Measurements from ENCODE around the gene IFT20. TPM values are rescaled to one million over a fixed set of nuclear protein-coding genes. Genes with fewer than 3 reads are reported as not detected.

The IFT20 gene
- total and polyA plus RNA-seq, 2 of the 13 experiments (the other 11 are each of a cell fraction or from before 2014, with no cell fraction given): 28.0 to 37.8 TPM

DNA sequence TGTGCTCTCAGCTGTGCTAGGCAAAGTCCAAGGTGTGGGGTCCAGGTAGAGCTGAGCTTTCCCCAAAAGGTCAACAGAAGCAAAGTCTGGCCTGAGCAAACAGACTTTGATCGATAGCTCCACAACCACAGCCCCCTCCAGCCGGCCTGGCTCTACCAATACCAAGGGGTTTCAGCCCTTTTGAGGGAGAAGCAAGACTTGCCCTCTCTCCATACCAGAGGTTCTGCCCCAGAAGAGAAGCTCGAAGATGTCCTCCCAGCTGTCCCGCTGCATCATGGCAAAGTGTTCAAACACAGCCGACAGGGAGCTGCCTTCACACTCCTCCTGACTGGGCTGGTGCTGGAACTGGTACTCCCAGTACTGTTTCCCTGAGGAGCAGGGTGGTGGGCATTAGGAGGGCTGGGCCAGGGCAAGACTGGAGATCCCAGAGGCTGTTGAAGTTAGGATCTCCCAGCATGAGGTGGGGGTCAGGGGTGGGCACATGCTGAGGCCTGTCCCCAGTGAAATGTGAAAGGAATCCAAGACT is 33.1 kb upstream of the IFT20 start (continued):
- TF ChIP-seq, protein P1, sequence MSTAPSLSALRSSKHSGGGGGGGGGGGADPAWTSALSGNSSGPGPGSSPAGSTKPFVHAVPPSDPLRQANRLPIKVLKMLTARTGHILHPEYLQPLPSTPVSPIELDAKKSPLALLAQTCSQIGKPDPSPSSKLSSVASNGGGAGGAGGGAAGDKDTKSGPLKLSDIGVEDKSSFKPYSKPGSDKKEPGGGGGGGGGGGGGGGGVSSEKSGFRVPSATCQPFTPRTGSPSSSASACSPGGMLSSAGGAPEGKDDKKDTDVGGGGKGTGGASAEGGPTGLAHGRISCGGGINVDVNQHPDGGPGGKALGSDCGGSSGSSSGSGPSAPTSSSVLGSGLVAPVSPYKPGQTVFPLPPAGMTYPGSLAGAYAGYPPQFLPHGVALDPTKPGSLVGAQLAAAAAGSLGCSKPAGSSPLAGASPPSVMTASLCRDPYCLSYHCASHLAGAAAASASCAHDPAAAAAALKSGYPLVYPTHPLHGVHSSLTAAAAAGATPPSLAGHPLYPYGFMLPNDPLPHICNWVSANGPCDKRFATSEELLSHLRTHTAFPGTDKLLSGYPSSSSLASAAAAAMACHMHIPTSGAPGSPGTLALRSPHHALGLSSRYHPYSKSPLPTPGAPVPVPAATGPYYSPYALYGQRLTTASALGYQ (CRISPR knock-in tag; IDR thresholded peaks at IDR 0.05): peak; percentile 90
- TF ChIP-seq FOXK1 (CRISPR knock-in tag; IDR thresholded peaks at IDR 0.05; ENCODE audit: borderline replicate concordance, low read depth) (peak; percentile 82; the same call in 1 of the 2 replicates), ISX (CRISPR knock-in tag; conservative IDR thresholded peaks at IDR 0.05) (no peak), ZNF530 (CRISPR knock-in tag; IDR thresholded peaks at IDR 0.05; ENCODE audit: low read depth) (no peak), SP4 (CRISPR knock-in tag; IDR thresholded peaks at IDR 0.05) (peak; percentile 84), TBX3 (IDR thresholded peaks at IDR 0.05; ENCODE audit: borderline replicate concordance) (peak; percentile 56; the same call in 1 of the 2 replicates), ZSCAN12 (CRISPR knock-in tag; IDR thresholded peaks at IDR 0.05) (no peak), SMARCC2 (IDR thresholded peaks at IDR 0.05) (no peak), SSRP1 (CRISPR knock-in tag; IDR thresholded peaks at IDR 0.05) (no peak), KLF16 (CRISPR knock-in tag; IDR thresholded peaks at IDR 0.05) (peak in 1 of 2 experiments; percentile 50; a peak in 1 of 4 replicates), SRSF4 (IDR thresholded peaks at IDR 0.05; ENCODE audit: low read depth, low read length, poor library complexity, severe bottlenecking) (no peak), GZF1 (CRISPR knock-in tag; IDR thresholded peaks at IDR 0.05) (no peak), KLF6 (CRISPR knock-in tag; IDR thresholded peaks at IDR 0.05) (no peak)
- TF ChIP-seq, protein P2, sequence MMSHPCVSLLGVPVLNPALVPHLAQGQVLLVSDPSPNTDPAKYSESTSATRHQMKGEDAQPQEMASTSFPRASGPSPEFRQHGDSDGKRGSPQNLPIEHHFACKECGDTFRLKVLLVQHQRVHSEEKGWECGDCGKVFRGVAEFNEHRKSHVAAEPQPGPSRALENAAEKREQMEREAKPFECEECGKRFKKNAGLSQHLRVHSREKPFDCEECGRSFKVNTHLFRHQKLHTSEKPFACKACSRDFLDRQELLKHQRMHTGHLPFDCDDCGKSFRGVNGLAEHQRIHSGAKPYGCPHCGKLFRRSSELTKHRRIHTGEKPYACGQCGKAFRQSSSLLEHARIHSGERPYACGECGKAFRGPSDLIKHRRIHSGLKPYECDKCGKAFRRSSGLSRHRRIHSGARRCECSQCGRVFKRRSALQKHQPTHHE (CRISPR knock-in tag; IDR thresholded peaks at IDR 0.05; ENCODE audit: borderline replicate concordance): no peak
- TF ChIP-seq, protein P3, sequence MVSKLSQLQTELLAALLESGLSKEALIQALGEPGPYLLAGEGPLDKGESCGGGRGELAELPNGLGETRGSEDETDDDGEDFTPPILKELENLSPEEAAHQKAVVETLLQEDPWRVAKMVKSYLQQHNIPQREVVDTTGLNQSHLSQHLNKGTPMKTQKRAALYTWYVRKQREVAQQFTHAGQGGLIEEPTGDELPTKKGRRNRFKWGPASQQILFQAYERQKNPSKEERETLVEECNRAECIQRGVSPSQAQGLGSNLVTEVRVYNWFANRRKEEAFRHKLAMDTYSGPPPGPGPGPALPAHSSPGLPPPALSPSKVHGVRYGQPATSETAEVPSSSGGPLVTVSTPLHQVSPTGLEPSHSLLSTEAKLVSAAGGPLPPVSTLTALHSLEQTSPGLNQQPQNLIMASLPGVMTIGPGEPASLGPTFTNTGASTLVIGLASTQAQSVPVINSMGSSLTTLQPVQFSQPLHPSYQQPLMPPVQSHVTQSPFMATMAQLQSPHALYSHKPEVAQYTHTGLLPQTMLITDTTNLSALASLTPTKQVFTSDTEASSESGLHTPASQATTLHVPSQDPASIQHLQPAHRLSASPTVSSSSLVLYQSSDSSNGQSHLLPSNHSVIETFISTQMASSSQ (IDR thresholded peaks at IDR 0.05; ENCODE audit: low read depth): peak; percentile 52
- TF ChIP-seq, protein P3 (CRISPR knock-in tag; IDR thresholded peaks at IDR 0.05; ENCODE audit: borderline replicate concordance): peak; percentile 82; the same call in 1 of the 2 replicates
- TF ChIP-seq, protein P4, sequence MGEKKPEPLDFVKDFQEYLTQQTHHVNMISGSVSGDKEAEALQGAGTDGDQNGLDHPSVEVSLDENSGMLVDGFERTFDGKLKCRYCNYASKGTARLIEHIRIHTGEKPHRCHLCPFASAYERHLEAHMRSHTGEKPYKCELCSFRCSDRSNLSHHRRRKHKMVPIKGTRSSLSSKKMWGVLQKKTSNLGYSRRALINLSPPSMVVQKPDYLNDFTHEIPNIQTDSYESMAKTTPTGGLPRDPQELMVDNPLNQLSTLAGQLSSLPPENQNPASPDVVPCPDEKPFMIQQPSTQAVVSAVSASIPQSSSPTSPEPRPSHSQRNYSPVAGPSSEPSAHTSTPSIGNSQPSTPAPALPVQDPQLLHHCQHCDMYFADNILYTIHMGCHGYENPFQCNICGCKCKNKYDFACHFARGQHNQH (CRISPR knock-in tag; IDR thresholded peaks at IDR 0.05): peak; percentile 60; the same call in 1 of the 2 replicates
- TF ChIP-seq, protein P5, sequence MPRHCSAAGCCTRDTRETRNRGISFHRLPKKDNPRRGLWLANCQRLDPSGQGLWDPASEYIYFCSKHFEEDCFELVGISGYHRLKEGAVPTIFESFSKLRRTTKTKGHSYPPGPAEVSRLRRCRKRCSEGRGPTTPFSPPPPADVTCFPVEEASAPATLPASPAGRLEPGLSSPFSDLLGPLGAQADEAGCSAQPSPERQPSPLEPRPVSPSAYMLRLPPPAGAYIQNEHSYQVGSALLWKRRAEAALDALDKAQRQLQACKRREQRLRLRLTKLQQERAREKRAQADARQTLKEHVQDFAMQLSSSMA (CRISPR knock-in tag; IDR thresholded peaks at IDR 0.05): no peak
- TF ChIP-seq, protein P6, sequence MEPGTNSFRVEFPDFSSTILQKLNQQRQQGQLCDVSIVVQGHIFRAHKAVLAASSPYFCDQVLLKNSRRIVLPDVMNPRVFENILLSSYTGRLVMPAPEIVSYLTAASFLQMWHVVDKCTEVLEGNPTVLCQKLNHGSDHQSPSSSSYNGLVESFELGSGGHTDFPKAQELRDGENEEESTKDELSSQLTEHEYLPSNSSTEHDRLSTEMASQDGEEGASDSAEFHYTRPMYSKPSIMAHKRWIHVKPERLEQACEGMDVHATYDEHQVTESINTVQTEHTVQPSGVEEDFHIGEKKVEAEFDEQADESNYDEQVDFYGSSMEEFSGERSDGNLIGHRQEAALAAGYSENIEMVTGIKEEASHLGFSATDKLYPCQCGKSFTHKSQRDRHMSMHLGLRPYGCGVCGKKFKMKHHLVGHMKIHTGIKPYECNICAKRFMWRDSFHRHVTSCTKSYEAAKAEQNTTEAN (CRISPR knock-in tag; conservative IDR thresholded peaks at IDR 0.05): 0 out of 2 replicates have a peak, but pooled peaks have one; percentile 62

Measured in HepG2 (cell line).